SH-SY5Y (cell line): ENCODE results near the gene EEA1.

Source experiments
- GATA2 ChIP-seq: IDR thresholded peaks from 2 replicates; pipeline ENCODE4 v1.6.1; 2011; ENCODE audit warnings: mild to moderate bottlenecking, low read depth, low read length
- GATA3 ChIP-seq: IDR thresholded peaks from 2 replicates; pipeline ENCODE4 v1.6.1; 2011; ENCODE audit warnings: low read depth, mild to moderate bottlenecking, low read length, moderate library complexity

DNA sequence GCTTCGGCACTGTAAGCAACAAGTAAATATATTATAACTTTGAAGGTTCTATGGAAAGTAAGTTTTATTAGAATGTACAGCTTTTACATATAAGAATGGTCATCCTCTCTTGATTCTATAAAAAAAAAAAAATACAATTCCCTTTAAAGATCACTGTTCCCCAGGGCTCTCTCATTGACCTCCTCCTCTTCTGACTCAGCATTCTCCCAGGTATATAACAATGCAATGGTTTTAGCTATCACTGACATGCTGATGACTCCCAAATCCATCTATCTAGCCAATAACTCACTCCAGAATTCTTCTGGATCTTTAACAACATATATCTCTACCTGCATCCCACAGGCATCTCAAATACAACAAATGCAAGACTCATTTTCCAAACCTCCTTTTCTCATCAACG lies 62.7 kb downstream of the EEA1 start:
- TF ChIP-seq GATA2 (no peak), GATA3 (no peak)
